NCI-H187 (cell line): ENCODE results near the gene COL15A1.

Experiments used
- DNase-seq, 2 experiments: peaks; one replicate each; lab custom pipeline; 2025; lab: John Stamatoyannopoulos, UW

The COL15A1 gene

GRCh38 chr9:98949565-98949964 lies 5.9 kb downstream of the COL15A1 start:
- no peak for DNase-seq

- DNase-seq: no peak
Measured at GRCh38 chr9:98950262-98950661, 6.6 kb downstream of the COL15A1 start.

GRCh38 chr9:98951967-98952366 lies 8.3 kb downstream of the COL15A1 start:
- DNase-seq: no peak

GRCh38 chr9:98953581-98954243 lies 10.0 kb downstream of the COL15A1 start:
- no peak for DNase-seq

GRCh38 chr9:98954244-98954610 lies 10.5 kb downstream of the COL15A1 start:
- DNase-seq: no peak

- no peak for DNase-seq
Measured at GRCh38 chr9:98955259-98955658, 11.6 kb downstream of the COL15A1 start.

- DNase-seq: no peak
Measured at GRCh38 chr9:98957826-98958225, 14.1 kb downstream of the COL15A1 start.

- no peak for DNase-seq
Measured at GRCh38 chr9:98958271-98958984, 14.7 kb downstream of the COL15A1 start.

GRCh38 chr9:98960409-98960808 lies 16.7 kb downstream of the COL15A1 start:
- no peak for DNase-seq

- no peak for DNase-seq
Measured at GRCh38 chr9:98961513-98962180, 17.9 kb downstream of the COL15A1 start.

- DNase-seq: no peak
Measured at GRCh38 chr9:98962181-98962560, 18.5 kb downstream of the COL15A1 start.

GRCh38 chr9:98962861-98963260 lies 19.2 kb downstream of the COL15A1 start:
- DNase-seq: no peak

- DNase-seq: no peak
Measured at GRCh38 chr9:98964201-98964600, 20.5 kb downstream of the COL15A1 start.

- no peak for DNase-seq
Measured at GRCh38 chr9:98964911-98965336, 21.2 kb downstream of the COL15A1 start.

GRCh38 chr9:98966676-98967075 lies 23.0 kb downstream of the COL15A1 start:
- no peak for DNase-seq

- no peak for DNase-seq
Measured at GRCh38 chr9:98967257-98967656, 23.6 kb downstream of the COL15A1 start.

GRCh38 chr9:98967680-98968079 lies 24.0 kb downstream of the COL15A1 start:
- no peak for DNase-seq

GRCh38 chr9:98968601-98969337 lies 25.1 kb downstream of the COL15A1 start:
- DNase-seq: no peak

GRCh38 chr9:98970532-98971041 lies 26.9 kb downstream of the COL15A1 start:
- DNase-seq: no peak

- DNase-seq: no peak
Measured at GRCh38 chr9:98971168-98971914, 27.6 kb downstream of the COL15A1 start.

- no peak for DNase-seq
Measured at GRCh38 chr9:98971915-98972223, 28.2 kb downstream of the COL15A1 start.

GRCh38 chr9:98972716-98973115 lies 29.0 kb downstream of the COL15A1 start:
- DNase-seq: no peak
